ENCODE measurements around the gene PAPOLG. TPM values are rescaled to one million over a fixed set of nuclear protein-coding genes. Genes with fewer than 3 reads are reported as not detected.

Gene PAPOLG
- total RNA-seq, 1 donor from 2014 or later: 14.8 TPM

GRCh38 chr2:60741576-60741975 lies 14.5 kb upstream of the PAPOLG start:
- Mint-ChIP-seq H3K36me3 (ENCODE audit: low read depth, unreplicated experiment) (no peaks in the 10 kb centered on the region), H3K4me1 (ENCODE audit: low read depth, unreplicated experiment) (peaks cover 4% of the 10 kb centered on the region), H3K27me3 (ENCODE audit: low read depth, unreplicated experiment) (peaks cover 18% of the 10 kb centered on the region), H3K9me3 (ENCODE audit: unreplicated experiment) (peaks cover 2% of the 10 kb centered on the region), H3K27ac (ENCODE audit: unreplicated experiment) (no peak overlapping the region), H3K4me3 (ENCODE audit: unreplicated experiment) (no peak overlapping the region)
- Histone ChIP-seq H3K4me3 (ENCODE audit: insufficient read depth, low read depth, low read length) (no peak overlapping the region), H4K20me1 (ENCODE audit: insufficient read depth, low read length) (no peaks in the 10 kb centered on the region), H3K4me1 (ENCODE audit: insufficient read depth, low read length) (peaks cover 3% of the 10 kb centered on the region), H2AFZ (ENCODE audit: low read depth, low read length) (no peak overlapping the region), H3K27me3 (ENCODE audit: insufficient read depth, low read length) (peaks cover 2% of the 10 kb centered on the region), H3K79me2 (ENCODE audit: insufficient read depth, low read length) (no peaks in the 10 kb centered on the region), H3K9me3 (ENCODE audit: insufficient read depth, low read depth, low read length) (no peaks in the 10 kb centered on the region), H3K27ac (ENCODE audit: low read depth, low read length) (no peak overlapping the region), H3K9ac (ENCODE audit: low read length) (no peak overlapping the region), H3K4me2 (ENCODE audit: low read length) (no peak overlapping the region), H3K36me3 (ENCODE audit: insufficient read depth, low read length) (no peaks in the 10 kb centered on the region)
- no peak for FAIRE-seq
- TF ChIP-seq, protein P1, sequence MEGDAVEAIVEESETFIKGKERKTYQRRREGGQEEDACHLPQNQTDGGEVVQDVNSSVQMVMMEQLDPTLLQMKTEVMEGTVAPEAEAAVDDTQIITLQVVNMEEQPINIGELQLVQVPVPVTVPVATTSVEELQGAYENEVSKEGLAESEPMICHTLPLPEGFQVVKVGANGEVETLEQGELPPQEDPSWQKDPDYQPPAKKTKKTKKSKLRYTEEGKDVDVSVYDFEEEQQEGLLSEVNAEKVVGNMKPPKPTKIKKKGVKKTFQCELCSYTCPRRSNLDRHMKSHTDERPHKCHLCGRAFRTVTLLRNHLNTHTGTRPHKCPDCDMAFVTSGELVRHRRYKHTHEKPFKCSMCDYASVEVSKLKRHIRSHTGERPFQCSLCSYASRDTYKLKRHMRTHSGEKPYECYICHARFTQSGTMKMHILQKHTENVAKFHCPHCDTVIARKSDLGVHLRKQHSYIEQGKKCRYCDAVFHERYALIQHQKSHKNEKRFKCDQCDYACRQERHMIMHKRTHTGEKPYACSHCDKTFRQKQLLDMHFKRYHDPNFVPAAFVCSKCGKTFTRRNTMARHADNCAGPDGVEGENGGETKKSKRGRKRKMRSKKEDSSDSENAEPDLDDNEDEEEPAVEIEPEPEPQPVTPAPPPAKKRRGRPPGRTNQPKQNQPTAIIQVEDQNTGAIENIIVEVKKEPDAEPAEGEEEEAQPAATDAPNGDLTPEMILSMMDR (IDR thresholded peaks at IDR 0.05; ENCODE audit: insufficient read depth, low read depth, low read length): no peak
- TF ChIP-seq EZH2 (IDR thresholded peaks at IDR 0.05; ENCODE audit: insufficient read depth, low read length): no peak
- no peak for DNase-seq (ENCODE audit: low read depth)

GRCh38 chr2:60742419-60742818 lies 13.6 kb upstream of the PAPOLG start:
- TF ChIP-seq, protein P1 (IDR thresholded peaks at IDR 0.05; ENCODE audit: insufficient read depth, low read depth, low read length): no peak
- TF ChIP-seq EZH2 (IDR thresholded peaks at IDR 0.05; ENCODE audit: insufficient read depth, low read length): no peak
- H3K27ac ChIP-seq (ENCODE audit: low read depth, low read length): no peak overlapping the region
- H3K4me3 ChIP-seq (ENCODE audit: insufficient read depth, low read depth, low read length): no peak overlapping the region
- Mint-ChIP-seq H3K4me1 (ENCODE audit: low read depth, unreplicated experiment) (peaks cover 4% of the 10 kb centered on the region), H3K4me3 (ENCODE audit: unreplicated experiment) (no peak overlapping the region), H3K27me3 (ENCODE audit: low read depth, unreplicated experiment) (peaks cover 16% of the 10 kb centered on the region), H3K36me3 (ENCODE audit: low read depth, unreplicated experiment) (no peaks in the 10 kb centered on the region), H3K27ac (ENCODE audit: unreplicated experiment) (no peak overlapping the region), H3K9me3 (ENCODE audit: unreplicated experiment) (peaks cover 2% of the 10 kb centered on the region)
- H3K27me3 ChIP-seq (ENCODE audit: insufficient read depth, low read length): peaks cover 2% of the 10 kb centered on the region
- H3K4me1 ChIP-seq (ENCODE audit: insufficient read depth, low read length): peaks cover 3% of the 10 kb centered on the region
- H3K9me3 ChIP-seq (ENCODE audit: insufficient read depth, low read depth, low read length): no peaks in the 10 kb centered on the region
- no peaks in the 10 kb centered on the region for H3K79me2 ChIP-seq (ENCODE audit: insufficient read depth, low read length)
- FAIRE-seq (no peak), DNase-seq (ENCODE audit: low read depth) (no peak)
- no peak overlapping the region for H3K9ac ChIP-seq (ENCODE audit: low read length)
- H4K20me1 ChIP-seq (ENCODE audit: insufficient read depth, low read length): no peaks in the 10 kb centered on the region
- no peak overlapping the region for H3K4me2 ChIP-seq (ENCODE audit: low read length)
- H2AFZ ChIP-seq (ENCODE audit: low read depth, low read length): no peak overlapping the region
- no peaks in the 10 kb centered on the region for H3K36me3 ChIP-seq (ENCODE audit: insufficient read depth, low read length)

GRCh38 chr2:60745330-60745729 lies 10.7 kb upstream of the PAPOLG start:
- no peaks in the 10 kb centered on the region for H3K9me3 Mint-ChIP-seq (ENCODE audit: unreplicated experiment)
- H3K27ac Mint-ChIP-seq (ENCODE audit: unreplicated experiment): no peak overlapping the region
- H3K36me3 ChIP-seq (ENCODE audit: insufficient read depth, low read length): no peaks in the 10 kb centered on the region
- no peak overlapping the region for H3K4me2 ChIP-seq (ENCODE audit: low read length)
- no peak overlapping the region for H3K27ac ChIP-seq (ENCODE audit: low read depth, low read length)
- no peak overlapping the region for H3K4me3 ChIP-seq (ENCODE audit: insufficient read depth, low read depth, low read length)
- no peaks in the 10 kb centered on the region for H3K27me3 ChIP-seq (ENCODE audit: insufficient read depth, low read length)
- no peak for FAIRE-seq
- peaks cover 4% of the 10 kb centered on the region for H3K27me3 Mint-ChIP-seq (ENCODE audit: low read depth, unreplicated experiment)
- no peak overlapping the region for H3K9ac ChIP-seq (ENCODE audit: low read length)
- H3K4me3 Mint-ChIP-seq (ENCODE audit: unreplicated experiment): no peak overlapping the region
- peaks cover 3% of the 10 kb centered on the region for H3K4me1 ChIP-seq (ENCODE audit: insufficient read depth, low read length)
- DNase-seq (ENCODE audit: low read depth): no peak
- no peaks in the 10 kb centered on the region for H3K36me3 Mint-ChIP-seq (ENCODE audit: low read depth, unreplicated experiment)
- peaks cover 4% of the 10 kb centered on the region for H3K4me1 Mint-ChIP-seq (ENCODE audit: low read depth, unreplicated experiment)
- no peaks in the 10 kb centered on the region for H3K9me3 ChIP-seq (ENCODE audit: insufficient read depth, low read depth, low read length)
- H2AFZ ChIP-seq (ENCODE audit: low read depth, low read length): no peak overlapping the region
- H3K79me2 ChIP-seq (ENCODE audit: insufficient read depth, low read length): no peaks in the 10 kb centered on the region
- TF ChIP-seq, protein P1 (IDR thresholded peaks at IDR 0.05; ENCODE audit: insufficient read depth, low read depth, low read length): no peak
- no peak for TF ChIP-seq EZH2 (IDR thresholded peaks at IDR 0.05; ENCODE audit: insufficient read depth, low read length)
- no peaks in the 10 kb centered on the region for H4K20me1 ChIP-seq (ENCODE audit: insufficient read depth, low read length)

All from astrocyte (in vitro differentiated cells and primary cell).